Cardiac muscle cell (in vitro differentiated cells and primary cell): ENCODE data around the gene SDF4. TPM values are rescaled to one million over a fixed set of nuclear protein-coding genes. Genes with fewer than 3 reads are reported as not detected.

Experiments
- DNase-seq, 2 donors: peaks; one replicate each; pipeline versions ENCODE4 v3.0.0 to v3.0.0-alpha.2; 2010 to 2017; ENCODE audit warnings: low read depth in 1 of 2, low spot score in 1 of 2
- H3K27ac ChIP-seq: fragments of 200-600 bp; sonication (generic); 2 replicates; pipeline ENCODE4 v1.5.1; 2016
- H3K27me3 ChIP-seq: fragments of 200-600 bp; sonication (generic); 2 replicates; pipeline ENCODE4 v1.6.0; 2016; ENCODE audit warnings: control low read depth
- H3K36me3 ChIP-seq: fragments of 200-600 bp; sonication (generic); 2 replicates; pipeline ENCODE4 v1.5.1; 2016; ENCODE audit warnings: control low read depth
- H3K4me1 ChIP-seq: fragments of 200-600 bp; sonication (generic); 2 replicates; pipeline ENCODE4 v1.8.1; 2017; ENCODE audit warnings: low read depth, mild to moderate bottlenecking, mixed run types
- H3K4me3 ChIP-seq: fragments of 200-600 bp; sonication (generic); 2 replicates; pipeline ENCODE4 v1.5.1; 2016; ENCODE audit warnings: mild to moderate bottlenecking
- H3K9me3 ChIP-seq: fragments of 200-600 bp; sonication (generic); 2 replicates; pipeline ENCODE4 v1.5.1; 2017; ENCODE audit warnings: low read depth, mild to moderate bottlenecking, control low read depth
- polyA plus RNA-seq: library from polyadenylated mRNA; unstranded; fragments of >200 nt; fragmentation: Nextera tagmentation; extraction: Ambion mirVana; gene quantifications from 2 replicates; pipeline ENCODE4 v1.2.1, GENCODE V29; 2016
- total RNA-seq: library from RNA; depleted of rRNA; stranded (reverse); fragments of >200 nt; gene quantifications from 2 replicates; pipeline ENCODE4 v1.2.3, GENCODE V29; 2016
- TF ChIP-seq, protein P1 (sequence below): IDR thresholded peaks from 2 replicates; pipeline ENCODE4 v1.5.1; 2012; ENCODE audit warnings: low read depth, mild to moderate bottlenecking, low read length

Gene SDF4
- total and polyA plus RNA-seq, 2 experiments from 2014 or later, result 148 to 180 TPM

DNA sequence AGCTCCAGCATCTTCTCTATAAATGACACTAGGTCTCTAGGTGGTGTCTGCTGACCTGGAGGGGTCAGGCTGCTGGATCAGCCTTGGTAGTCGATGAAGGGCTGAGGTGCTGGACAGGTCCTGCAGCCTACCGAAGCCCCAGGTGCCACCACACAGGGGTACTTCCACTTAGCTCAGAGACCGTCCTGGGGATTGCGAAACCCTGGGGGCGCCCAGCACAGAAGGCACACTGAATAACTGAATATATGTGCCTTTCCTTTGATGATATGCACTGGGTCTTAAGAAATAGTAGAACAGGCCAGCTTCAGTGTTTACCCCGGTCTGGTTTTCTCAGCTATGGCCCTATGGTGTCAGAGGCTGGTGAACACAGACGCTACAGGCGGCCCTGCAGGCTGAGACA, 31.0 kb upstream of the SDF4 start:
- TF ChIP-seq, protein P1, sequence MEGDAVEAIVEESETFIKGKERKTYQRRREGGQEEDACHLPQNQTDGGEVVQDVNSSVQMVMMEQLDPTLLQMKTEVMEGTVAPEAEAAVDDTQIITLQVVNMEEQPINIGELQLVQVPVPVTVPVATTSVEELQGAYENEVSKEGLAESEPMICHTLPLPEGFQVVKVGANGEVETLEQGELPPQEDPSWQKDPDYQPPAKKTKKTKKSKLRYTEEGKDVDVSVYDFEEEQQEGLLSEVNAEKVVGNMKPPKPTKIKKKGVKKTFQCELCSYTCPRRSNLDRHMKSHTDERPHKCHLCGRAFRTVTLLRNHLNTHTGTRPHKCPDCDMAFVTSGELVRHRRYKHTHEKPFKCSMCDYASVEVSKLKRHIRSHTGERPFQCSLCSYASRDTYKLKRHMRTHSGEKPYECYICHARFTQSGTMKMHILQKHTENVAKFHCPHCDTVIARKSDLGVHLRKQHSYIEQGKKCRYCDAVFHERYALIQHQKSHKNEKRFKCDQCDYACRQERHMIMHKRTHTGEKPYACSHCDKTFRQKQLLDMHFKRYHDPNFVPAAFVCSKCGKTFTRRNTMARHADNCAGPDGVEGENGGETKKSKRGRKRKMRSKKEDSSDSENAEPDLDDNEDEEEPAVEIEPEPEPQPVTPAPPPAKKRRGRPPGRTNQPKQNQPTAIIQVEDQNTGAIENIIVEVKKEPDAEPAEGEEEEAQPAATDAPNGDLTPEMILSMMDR, result no peak
- no peaks in the 10 kb centered on the region for H3K4me1 ChIP-seq
- H3K36me3 ChIP-seq, result peaks cover 15% of the 10 kb centered on the region
- H3K27me3 ChIP-seq, result no peaks in the 10 kb centered on the region
- no peak for DNase-seq
- H3K27ac ChIP-seq, result no peak overlapping the region
- no peaks in the 10 kb centered on the region for H3K9me3 ChIP-seq
- no peak overlapping the region for H3K4me3 ChIP-seq

DNA sequence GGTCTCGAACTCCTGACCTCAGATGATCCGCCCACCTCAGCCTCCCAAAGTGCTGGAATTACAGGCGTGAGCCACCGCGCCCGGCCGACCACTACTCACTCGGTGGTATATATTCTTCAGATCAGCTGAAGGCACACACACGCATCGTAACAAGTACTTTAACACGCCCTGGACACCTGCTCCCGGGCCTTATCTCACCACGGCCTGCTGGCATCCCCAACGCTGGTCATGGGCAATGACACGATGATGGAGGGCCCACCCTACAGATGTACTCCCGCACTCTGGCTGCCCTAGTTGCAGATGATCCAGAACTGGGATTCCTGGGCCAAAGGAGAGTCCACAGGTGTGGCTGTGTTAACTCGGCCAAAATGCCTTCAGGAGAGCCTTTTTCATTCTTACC, 30.3 kb upstream of the SDF4 start:
- Histone ChIP-seq H3K9me3 (no peaks in the 10 kb centered on the region), H3K36me3 (peaks cover 15% of the 10 kb centered on the region), H3K27ac (no peak overlapping the region), H3K4me1 (no peaks in the 10 kb centered on the region), H3K4me3 (no peak overlapping the region), H3K27me3 (no peaks in the 10 kb centered on the region)
- TF ChIP-seq, protein P1, result no peak
- no peak for DNase-seq

DNA sequence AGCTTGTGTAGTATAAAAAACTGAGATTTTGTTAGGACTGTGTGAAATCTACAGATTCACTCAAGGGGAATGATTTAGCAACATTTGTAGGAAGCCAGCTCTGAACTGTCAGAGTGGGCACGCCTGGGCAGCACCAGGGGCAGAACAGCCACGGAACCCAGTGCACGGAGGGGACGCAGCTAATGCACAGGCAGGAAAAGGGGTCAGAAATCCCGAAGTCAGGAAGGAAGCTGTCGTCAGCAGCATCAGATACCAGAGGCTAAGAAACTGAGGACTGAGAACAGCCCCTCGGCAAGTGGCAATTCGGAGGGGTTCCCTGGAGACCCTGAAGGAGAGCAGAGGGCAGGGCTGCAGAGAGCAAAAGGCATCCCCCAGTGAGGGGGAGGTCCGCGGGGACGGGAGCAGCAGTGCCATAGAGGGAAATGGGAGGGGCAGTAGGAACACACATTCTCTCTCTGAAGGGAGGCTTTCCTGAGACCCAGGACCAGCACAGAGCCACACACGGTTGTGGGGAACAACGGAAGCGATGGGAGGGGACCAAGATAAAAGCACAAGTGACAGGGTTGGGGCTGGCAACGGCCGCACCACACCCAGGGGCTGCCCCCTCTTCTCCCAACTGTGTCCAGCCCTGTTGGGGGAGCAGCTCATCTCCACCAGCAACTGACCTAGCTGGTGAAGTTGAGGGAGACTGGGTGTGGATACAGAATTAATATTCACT, 29.2 kb upstream of the SDF4 start:
- no peaks in the 10 kb centered on the region for H3K4me1 ChIP-seq
- no peaks in the 10 kb centered on the region for H3K27me3 ChIP-seq
- H3K4me3 ChIP-seq, result no peak overlapping the region
- H3K36me3 ChIP-seq, result peaks cover 19% of the 10 kb centered on the region
- peak overlapping the region; percentile 13 for H3K27ac ChIP-seq
- TF ChIP-seq, protein P1, result no peak
- DNase-seq, result no peak
- no peaks in the 10 kb centered on the region for H3K9me3 ChIP-seq

- no peaks in the 10 kb centered on the region for H3K9me3 ChIP-seq
- no peaks in the 10 kb centered on the region for H3K4me1 ChIP-seq
- H3K4me3 ChIP-seq, result no peak overlapping the region
- no peaks in the 10 kb centered on the region for H3K27me3 ChIP-seq
- DNase-seq, result no peak
- no peak overlapping the region for H3K27ac ChIP-seq
- H3K36me3 ChIP-seq, result peaks cover 18% of the 10 kb centered on the region
- TF ChIP-seq, protein P1, result no peak
Measured at GRCh38 chr1:1259951-1260600, 28.3 kb upstream of the SDF4 start.

DNA sequence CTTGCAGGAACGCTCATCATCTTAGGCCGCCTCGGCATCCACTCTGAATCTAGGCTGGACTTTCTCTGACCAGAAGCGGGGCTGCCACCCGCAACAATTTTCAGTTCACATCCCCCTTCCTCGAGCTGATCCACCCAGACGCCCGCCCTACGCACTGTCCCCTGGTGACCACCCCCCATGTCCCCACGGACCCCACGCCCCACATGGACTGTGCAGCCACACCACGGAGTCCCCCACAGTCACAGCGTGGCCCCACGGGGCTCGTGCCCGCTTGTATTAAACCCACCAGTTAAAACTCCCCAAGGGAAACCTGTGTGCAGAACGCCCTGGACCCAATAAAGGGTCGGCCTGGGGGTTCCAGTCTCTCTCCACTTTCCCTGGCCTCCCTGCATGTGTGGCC, 27.7 kb upstream of the SDF4 start:
- Histone ChIP-seq H3K4me1 (no peaks in the 10 kb centered on the region), H3K27ac (no peak overlapping the region), H3K27me3 (no peaks in the 10 kb centered on the region), H3K4me3 (no peak overlapping the region), H3K9me3 (no peaks in the 10 kb centered on the region), H3K36me3 (peaks cover 20% of the 10 kb centered on the region)
- DNase-seq, result no peak
- TF ChIP-seq, protein P1, result no peak
